ENCODE data around the gene CACNA2D3. TPM values are rescaled to one million over a fixed set of nuclear protein-coding genes. Genes with fewer than 3 reads are reported as not detected.

Gene CACNA2D3
- total RNA-seq, 1 experiment from 2014 or later, result not detected

GRCh38 chr3:54759166-54759565 is 636.8 kb downstream of the CACNA2D3 start:
- no peak overlapping the region for H3K4me3 ChIP-seq (ENCODE audit: low read depth, low read length)

DNA sequence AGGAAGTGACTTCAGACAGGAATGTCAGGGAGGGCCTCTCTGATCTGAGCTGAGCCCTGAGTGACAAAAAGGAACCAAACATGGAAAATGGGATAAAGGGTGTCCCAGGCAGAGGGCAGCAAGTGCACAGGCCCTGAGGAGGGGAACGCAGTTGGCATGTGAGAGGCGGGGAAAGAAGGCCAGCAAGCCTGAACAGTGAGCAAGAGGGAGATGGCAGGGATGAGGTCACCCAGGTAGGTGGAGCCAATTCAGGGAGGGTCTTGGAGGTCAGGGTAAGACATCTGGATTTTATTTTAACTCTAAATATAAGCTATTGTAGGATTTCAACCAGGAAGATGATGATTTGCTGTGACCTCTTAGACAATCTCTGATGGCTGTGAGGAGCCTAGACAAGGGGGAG is 637.8 kb downstream of the CACNA2D3 start:
- no peak for DNase-seq
- H3K9me3 Mint-ChIP-seq (ENCODE audit: unreplicated experiment), result no peaks in the 10 kb centered on the region
- H3K9me3 ChIP-seq, result no peaks in the 10 kb centered on the region
- no peak overlapping the region for H3K4me3 ChIP-seq (ENCODE audit: low read depth, low read length)
- intact Hi-C loops (cut with micrococcal nuclease; ENCODE audit: unreplicated experiment), result no loop called here
- H3K27me3 ChIP-seq (replicated peaks; ENCODE audit: control insufficient read depth, insufficient read depth, low read length), result no peaks in the 10 kb centered on the region
- H3K4me1 ChIP-seq, result no peaks in the 10 kb centered on the region
- no peaks in the 10 kb centered on the region for H3K4me1 Mint-ChIP-seq (ENCODE audit: low read depth, unreplicated experiment)
- H3K27ac Mint-ChIP-seq (ENCODE audit: unreplicated experiment), result no peak overlapping the region
- no peaks in the 10 kb centered on the region for H3K36me3 Mint-ChIP-seq (ENCODE audit: insufficient read depth, unreplicated experiment)
- POLR2A ChIA-PET, result no interaction called here
- no peak overlapping the region for H3K4me3 Mint-ChIP-seq (ENCODE audit: unreplicated experiment)
- TF ChIP-seq CTCF (IDR thresholded peaks at IDR 0.05; ENCODE audit: insufficient read depth in 1 of 2, low read depth in 1 of 2, low read length in 1 of 2, severe bottlenecking in 1 of 2, unreplicated experiment in 1 of 2), result no peak
- peaks cover 13% of the 10 kb centered on the region for H3K27me3 Mint-ChIP-seq (ENCODE audit: insufficient read depth, unreplicated experiment)
- CTCF ChIA-PET, result no interaction called here
- H3K36me3 ChIP-seq (ENCODE audit: control insufficient read depth, insufficient read depth, low read length), result no peaks in the 10 kb centered on the region
- no TSS peak for BruUV-seq (replicated peaks)

More at GRCh38 chr3:54759166-54759565, 636.8 kb downstream of the CACNA2D3 start:
- H3K4me1 Mint-ChIP-seq (ENCODE audit: low read depth, unreplicated experiment), result no peaks in the 10 kb centered on the region
- no peaks in the 10 kb centered on the region for H3K9me3 Mint-ChIP-seq (ENCODE audit: unreplicated experiment)
- no peaks in the 10 kb centered on the region for H3K36me3 ChIP-seq (ENCODE audit: control insufficient read depth, insufficient read depth, low read length)
- no peaks in the 10 kb centered on the region for H3K9me3 ChIP-seq
- no TSS peak for BruUV-seq (replicated peaks)
- H3K27ac Mint-ChIP-seq (ENCODE audit: unreplicated experiment), result no peak overlapping the region
- H3K36me3 Mint-ChIP-seq (ENCODE audit: insufficient read depth, unreplicated experiment), result no peaks in the 10 kb centered on the region
- intact Hi-C loops (cut with micrococcal nuclease; ENCODE audit: unreplicated experiment), result no loop called here
- no peak for DNase-seq
- peaks cover 13% of the 10 kb centered on the region for H3K27me3 Mint-ChIP-seq (ENCODE audit: insufficient read depth, unreplicated experiment)
- no peaks in the 10 kb centered on the region for H3K4me1 ChIP-seq
- ChIA-PET CTCF (no interaction called here), POLR2A (no interaction called here)
- TF ChIP-seq CTCF (IDR thresholded peaks at IDR 0.05; ENCODE audit: insufficient read depth in 1 of 2, low read depth in 1 of 2, low read length in 1 of 2, severe bottlenecking in 1 of 2, unreplicated experiment in 1 of 2), result no peak
- no peaks in the 10 kb centered on the region for H3K27me3 ChIP-seq (replicated peaks; ENCODE audit: control insufficient read depth, insufficient read depth, low read length)
- no peak overlapping the region for H3K4me3 Mint-ChIP-seq (ENCODE audit: unreplicated experiment)

GRCh38 chr3:54761637-54762036 is 639.3 kb downstream of the CACNA2D3 start:
- no peaks in the 10 kb centered on the region for H3K4me1 Mint-ChIP-seq (ENCODE audit: low read depth, unreplicated experiment)
- no peak for DNase-seq
- H3K27me3 Mint-ChIP-seq (ENCODE audit: insufficient read depth, unreplicated experiment), result peaks cover 15% of the 10 kb centered on the region
- no peak for TF ChIP-seq CTCF (IDR thresholded peaks at IDR 0.05; ENCODE audit: insufficient read depth in 1 of 2, low read depth in 1 of 2, low read length in 1 of 2, severe bottlenecking in 1 of 2, unreplicated experiment in 1 of 2)
- H3K27ac Mint-ChIP-seq (ENCODE audit: unreplicated experiment), result no peak overlapping the region
- no peak overlapping the region for H3K4me3 ChIP-seq (ENCODE audit: low read depth, low read length)
- H3K36me3 ChIP-seq (ENCODE audit: control insufficient read depth, insufficient read depth, low read length), result no peaks in the 10 kb centered on the region
- ChIA-PET CTCF (no interaction called here), POLR2A (no interaction called here)
- no peaks in the 10 kb centered on the region for H3K9me3 ChIP-seq
- intact Hi-C loops (cut with micrococcal nuclease; ENCODE audit: unreplicated experiment), result no loop called here
- H3K36me3 Mint-ChIP-seq (ENCODE audit: insufficient read depth, unreplicated experiment), result no peaks in the 10 kb centered on the region
- H3K27me3 ChIP-seq (replicated peaks; ENCODE audit: control insufficient read depth, insufficient read depth, low read length), result no peaks in the 10 kb centered on the region
- H3K4me1 ChIP-seq, result no peaks in the 10 kb centered on the region
- H3K4me3 Mint-ChIP-seq (ENCODE audit: unreplicated experiment), result no peak overlapping the region
- no TSS peak for BruUV-seq (replicated peaks)
- H3K9me3 Mint-ChIP-seq (ENCODE audit: unreplicated experiment), result no peaks in the 10 kb centered on the region

Data from Caco-2 (cell line).